ENCODE measurements around the gene LMBR1.
A peak's percentile ranks its signal among the peaks of the same experiment; 100 is the strongest.
"Not testable (repeated sequence)": the region's sequence is repeated elsewhere in the genome, so short reads cannot be mapped to it uniquely, and the experiment has no call there.

Gene LMBR1

DNA sequence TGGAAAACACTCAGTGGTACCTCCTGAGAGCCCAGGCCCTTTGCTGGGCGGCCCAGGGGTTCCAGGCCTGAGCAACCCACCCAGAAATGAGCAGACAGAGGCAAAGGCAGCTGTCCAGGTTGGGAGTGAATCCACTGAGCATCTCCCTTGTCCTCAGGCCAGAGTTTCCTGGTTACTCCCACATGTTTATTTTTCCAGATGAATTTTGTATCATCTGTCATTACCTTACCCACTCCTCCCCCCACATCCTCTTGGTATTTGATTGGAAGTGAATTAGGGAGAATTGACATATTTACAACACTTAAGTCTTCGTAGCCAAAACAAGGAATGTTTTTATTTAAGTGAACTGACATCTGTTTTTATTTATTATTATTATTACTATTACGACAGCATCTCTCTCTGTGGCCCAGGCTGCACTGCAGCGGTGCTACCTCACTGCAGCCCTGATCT lies 13.2 kb upstream of the LMBR1 start:
- no peak for DNase-seq (ENCODE audit: low read depth in 3 of 3)

DNA sequence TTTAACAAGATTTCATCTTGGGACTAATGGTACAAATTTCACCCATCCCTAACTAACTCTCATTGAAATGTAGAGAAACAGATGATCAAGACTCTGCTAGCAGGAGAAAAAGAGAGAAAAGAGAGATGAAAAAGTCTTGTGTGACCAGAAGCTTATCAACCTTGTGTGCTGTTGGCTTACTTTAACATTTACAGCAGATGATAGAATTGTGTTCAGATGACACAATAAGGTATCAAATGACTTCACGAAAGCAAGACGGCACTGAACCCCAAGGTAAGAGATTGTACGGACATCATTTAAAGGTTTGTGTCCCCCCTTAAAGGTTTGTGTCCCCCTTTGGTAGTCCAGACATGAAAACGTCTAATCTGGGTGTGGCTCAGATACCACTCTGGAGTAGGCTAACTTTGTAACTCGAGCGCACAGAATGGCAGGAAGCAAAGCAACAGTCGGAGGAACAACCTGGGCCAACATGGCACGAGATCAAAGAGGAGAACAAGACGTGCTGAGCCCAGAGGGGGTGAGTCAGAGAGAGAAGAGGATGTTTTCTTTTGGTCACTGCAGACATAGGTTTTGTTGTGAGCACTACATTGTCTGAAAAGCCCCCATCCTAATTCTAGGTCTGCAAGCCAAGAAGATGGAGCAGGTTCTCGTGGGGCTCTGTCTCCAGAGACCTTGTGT lies 10.4 kb upstream of the LMBR1 start:
- no peak for DNase-seq (ENCODE audit: low read depth in 3 of 3)

DNA sequence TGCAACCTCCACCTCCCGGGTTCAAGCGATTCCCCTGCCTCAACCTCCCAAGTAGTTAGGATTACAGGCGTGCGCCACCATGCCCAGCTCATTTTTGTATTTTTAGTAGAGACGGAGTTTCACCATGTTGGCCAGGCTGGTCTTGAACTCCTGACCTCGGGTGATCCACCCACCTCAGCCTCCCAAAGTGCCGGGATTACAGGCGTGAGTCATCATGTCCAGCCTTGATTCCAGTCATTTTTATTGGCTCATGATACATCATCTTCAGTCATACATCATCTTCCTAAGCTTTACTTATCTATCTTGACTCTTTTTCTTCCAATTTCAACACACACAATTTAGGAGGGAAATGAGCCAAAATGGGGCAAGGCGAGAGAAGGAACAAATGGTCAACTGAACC lies 7.1 kb upstream of the LMBR1 start:
- not testable (repeated sequence) for DNase-seq (ENCODE audit: low read depth in 3 of 3)

DNA sequence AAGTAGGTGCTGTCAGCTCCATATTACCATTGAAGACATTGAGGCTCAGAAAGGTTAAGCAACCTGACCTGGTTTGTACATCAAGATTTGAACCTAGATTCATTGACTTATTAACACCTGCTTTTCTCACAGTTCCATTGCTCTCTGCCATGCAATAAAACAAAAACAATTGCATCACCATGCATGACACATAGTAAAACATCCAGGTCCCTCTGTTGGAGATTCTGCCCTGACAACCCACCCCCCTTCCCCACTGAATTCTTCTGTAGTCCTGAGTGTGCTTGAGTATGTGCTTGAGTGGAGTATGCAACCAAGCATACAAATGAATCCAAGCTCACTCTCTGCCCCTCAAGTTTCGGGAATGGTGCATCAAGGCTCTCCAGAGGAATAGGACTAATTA lies 6.0 kb upstream of the LMBR1 start:
- DNase-seq (ENCODE audit: low read depth in 3 of 3) = no peak

DNA sequence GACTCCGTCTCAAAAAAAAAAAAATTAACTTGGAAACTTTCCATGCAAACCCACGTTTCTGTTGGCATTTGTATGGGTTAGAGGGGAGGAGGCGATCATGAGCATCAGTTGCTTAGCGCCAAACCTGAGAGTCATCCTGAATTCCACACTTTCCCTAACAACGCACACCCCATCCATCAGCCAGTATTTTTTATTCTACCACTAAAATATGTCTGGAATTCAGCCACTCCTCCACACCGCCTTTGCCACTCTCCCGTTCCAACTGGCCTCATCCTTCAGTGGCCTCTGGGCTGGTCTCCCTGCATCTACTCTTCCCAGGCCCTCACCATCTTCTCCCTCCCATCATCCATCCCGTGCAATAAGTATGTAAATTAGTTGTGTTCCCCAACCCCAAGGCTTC lies 4.7 kb upstream of the LMBR1 start:
- DNase-seq (ENCODE audit: low read depth in 3 of 3) = no peak

DNA sequence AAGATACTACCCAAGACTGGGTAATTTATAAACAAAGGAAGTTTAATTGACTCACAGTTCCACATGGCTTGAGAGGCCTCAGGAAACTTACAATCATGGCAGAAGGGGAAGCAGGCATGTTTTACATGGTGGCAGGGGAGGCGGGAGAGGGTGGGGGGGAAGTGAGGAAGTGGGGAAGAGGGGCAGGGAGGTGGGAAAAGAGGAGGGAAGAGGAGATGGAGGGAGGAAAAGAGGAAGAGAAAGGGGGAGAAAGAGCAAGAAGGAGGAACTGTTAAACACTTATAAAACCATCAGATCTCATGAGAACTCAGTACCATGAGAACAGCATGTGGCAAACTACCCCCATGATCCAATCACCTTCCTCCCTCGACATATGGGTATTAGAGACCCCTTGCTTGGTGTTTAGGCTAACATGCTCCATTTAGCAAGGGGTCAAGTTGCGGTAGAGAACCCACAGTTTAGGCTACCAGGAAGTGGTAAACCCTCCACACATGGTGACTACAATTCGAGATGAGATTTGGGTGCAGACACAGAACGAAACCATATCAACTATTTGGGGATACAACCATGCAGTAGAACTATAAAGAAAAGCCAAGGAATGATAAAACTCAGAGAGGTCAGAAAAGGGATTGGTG lies 3.5 kb upstream of the LMBR1 start:
- DNase-seq (ENCODE audit: low read depth in 3 of 3) = no peak

DNA sequence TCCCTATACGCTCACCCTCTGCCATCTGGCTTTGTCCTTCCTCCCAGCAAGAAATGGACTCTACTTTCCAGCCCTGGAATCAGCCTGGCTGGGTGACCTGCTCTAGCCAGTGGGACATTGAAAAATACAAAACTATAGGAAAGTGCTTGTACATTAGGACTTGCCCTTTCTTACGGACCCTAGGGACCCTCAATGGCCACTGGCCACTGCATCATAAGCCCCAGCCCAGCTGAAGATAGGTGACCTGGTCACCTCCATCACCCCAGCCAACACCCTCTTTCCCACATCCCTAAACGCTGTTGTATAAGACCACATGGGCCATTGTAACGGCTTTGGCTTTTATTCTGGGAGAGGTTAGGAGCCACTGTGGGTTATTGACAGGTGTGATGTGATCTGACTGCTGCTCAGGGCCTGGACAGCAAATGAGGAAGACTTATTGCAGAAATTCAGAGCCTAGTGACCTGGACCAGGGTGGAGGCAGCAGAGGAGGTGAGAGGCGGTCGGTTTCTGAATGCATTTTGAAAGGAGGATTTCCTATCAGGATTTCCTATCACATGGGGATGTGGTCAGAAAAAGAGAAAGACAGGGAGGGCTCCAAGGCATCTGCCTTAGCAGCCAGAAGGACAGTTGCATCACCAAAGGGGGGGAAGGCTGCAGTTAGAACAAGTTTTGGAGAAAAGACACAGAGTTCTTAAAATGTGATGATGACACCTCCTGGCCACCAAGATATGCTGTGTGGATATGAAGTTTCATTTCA lies 2.2 kb upstream of the LMBR1 start:
- DNase-seq (ENCODE audit: low read depth in 3 of 3) = no peak

DNA sequence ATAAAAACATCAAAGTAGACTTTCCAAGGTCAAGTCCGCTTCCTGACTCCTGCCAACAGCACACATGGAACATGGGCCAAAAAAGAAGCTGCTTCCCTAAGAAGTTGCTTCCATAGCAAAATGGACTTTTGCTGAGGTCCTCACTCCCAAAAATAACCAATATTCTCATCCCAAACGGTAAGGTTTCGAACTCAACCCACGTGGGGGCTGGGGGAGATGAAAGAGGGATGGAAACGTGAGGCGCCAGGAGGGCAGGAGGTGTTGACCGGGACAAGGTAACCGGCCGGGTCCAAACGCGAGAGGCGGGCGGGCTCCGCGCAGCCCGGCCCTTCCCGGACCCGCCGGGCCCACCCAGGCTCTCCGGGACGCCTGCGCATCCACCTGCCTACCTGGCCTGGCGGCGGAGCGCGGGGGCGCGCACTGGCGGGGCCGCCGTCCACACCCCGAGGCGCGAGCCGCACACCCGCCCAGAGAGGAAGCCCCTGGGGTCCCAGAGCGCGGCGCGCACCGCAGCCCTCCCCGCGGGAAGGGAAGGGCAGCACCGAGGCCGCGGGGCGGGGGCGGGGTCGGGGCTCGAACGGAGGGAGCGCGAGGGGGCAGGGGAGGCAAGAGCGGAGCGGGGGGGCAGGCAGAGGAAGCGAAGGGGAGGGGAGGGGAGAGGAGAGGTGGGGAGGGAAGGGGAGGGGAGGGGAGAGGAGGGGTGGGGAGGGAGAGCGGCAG lies 742 bp downstream of the LMBR1 start:
- DNase-seq (ENCODE audit: low read depth in 3 of 3) = peak; percentile 41 to 54 (median 49)

DNA sequence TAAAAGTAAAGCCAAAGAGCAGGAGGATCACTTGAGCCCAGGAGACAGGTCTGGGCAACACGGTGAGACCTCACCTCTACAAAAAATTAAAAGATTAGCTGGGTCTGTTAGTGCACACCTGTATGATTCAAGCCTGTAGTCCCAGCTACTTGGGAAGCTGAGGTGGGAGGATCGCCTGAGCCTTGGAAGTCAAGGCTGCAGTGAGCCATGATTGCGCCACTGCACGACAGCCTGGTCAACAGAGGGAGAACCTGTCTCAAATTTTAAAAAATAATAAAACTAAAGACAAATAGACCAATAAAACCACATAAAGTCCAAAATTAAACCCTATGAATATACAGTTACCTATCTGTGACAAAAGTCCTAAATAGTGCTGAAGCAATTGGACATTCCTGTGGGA lies 3.2 kb downstream of the LMBR1 start:
- no peak for DNase-seq (ENCODE audit: low read depth in 3 of 3)

DNA sequence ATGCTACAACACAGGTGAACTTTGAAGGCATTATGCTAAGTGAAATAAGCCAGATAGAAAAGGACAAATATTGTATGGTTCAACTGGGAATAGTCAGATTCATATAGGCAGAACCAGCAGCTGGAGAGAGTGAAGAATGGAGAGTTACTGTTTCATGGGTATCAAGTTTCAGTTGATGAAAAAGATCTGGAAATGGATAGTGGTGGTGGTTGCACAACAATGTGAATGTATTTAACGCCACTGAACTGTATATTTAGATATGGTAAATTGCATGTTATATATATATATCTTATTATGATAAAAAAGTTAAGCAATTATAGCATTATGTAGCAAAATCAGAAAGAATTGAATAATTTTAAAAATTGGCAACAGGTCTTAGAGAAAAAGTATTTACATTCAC lies 3.9 kb downstream of the LMBR1 start:
- DNase-seq (ENCODE audit: low read depth in 3 of 3) = no peak

DNA sequence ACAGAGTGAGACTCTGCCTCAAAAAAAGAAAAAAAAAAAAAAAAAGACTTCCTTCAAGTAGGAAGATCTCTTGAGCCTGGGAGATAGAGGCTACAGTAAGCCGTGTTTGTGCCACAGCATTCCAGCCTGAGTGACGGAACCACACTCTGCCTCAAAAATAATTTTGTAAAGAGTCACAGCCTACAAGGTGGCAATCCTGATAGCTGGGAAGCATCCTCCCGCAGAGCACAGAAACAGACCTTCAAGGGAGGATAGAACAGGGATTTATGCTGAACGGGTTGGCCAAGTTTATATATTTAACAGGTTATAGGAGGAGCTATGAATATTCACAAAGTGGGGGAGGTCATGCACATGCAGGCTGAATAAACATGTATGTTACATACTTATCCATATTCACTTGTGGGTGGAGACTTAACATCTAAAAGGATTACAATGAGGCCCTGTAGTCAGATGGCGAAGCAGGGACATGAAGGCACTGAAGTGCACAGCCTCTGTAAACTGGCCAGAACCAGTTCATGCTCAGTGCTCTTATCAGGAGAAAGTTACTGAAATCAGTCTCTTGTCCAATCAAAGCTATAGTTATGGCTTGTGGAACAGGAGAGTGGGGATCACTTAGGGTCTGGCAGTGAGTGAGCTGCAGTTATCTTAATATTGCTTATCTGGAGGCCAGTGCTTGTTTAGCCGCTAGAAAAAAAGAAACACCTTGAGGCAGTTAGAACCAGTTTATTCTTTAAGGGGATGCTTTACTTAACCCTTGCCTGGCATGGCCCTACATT lies 6.8 kb downstream of the LMBR1 start:
- no peak for DNase-seq (ENCODE audit: low read depth in 3 of 3)

DNA sequence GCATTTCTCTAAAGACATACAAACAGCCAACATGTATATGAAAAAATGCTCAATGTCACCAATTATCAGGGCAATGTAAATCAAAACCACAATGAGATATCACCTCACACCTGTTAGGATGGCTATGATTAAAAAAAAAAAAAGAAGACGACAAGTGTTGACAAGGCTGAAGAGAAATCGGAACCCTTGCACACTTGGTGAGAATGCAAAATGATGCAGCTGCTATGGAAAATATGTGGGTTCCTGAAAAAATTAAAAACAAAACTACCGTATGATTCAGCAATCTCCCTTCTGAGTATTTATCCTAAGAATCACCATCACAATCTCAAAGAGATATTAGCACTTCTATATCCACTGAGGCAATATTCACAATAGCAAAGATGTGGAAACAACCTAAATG lies 11.3 kb downstream of the LMBR1 start:
- DNase-seq (ENCODE audit: low read depth in 3 of 3) = no peak

DNA sequence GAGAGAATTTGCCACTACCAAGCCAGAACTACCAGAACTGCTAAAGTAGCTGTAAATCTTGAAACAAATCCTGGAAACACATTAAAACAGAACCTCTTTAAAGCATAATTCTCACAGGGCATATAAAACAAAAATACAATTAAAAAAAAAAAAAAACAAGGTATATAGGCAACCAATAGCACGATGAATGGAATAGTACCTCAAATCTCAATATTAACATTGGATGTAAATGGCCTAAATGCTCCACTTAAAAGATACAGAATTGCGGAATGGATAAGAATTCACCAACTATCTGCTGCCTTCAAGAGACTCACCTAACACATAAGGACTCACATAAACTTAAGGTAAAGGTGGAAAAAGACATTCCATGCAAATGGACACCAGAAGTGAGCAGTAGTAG lies 17.2 kb downstream of the LMBR1 start:
- no peak for DNase-seq (ENCODE audit: low read depth in 3 of 3)

DNA sequence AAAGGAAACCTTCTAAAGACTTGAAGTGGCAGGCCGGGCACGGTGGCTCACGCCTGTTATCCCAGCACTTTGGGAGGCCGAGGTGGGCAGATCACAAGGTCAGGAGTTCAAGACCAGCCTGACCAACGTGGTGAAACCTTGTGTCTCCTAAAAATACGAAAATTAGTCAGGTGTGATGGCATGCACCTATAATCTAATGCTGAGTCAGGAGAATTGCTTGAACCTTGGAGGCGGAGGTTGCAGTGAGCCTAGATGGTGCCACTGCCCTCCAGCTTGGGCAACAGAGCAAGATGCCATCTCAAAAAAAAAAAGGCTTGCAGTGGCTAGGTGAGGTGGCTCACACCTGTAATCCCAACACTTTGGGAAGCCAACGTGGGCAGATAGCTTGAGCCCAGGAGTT lies 24.6 kb downstream of the LMBR1 start:
- DNase-seq (ENCODE audit: low read depth in 3 of 3) = not testable (repeated sequence)

DNA sequence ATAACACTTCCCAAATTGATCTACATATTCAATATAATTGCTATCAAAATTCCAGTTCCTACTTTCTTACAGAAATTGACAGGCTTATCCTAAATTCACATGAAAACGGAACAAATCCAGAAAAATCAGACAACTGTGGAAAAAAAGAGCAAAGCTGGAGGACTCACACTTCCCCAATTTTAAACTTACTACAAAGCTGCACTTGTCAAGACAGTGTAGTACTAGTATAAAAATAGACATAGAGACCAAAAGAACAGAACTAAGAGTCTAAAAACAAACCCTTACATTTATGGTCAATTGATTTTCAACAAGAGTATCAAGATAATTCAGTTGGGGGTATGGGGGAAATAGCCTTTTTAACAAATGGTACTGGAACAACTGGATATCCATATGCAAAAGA lies 27.5 kb downstream of the LMBR1 start:
- DNase-seq (ENCODE audit: low read depth in 3 of 3) = no peak

DNA sequence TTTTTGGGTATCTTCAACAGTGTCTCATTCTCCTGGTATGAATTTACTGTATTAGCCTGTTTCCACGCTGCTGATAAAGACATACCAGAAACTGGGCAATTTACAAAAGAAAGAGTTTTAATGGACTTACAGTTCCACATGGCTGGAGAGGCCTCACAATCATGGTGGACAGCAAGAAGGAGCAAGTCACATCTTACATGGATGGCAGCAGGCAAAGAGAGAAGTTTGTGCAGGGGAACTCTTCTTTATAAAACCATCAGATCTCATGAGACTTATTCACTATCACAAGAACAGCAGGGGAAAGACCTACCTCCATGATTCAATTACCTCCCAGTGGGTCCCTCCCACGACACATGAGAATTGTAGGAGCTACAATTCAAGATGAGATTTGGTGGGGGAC lies 31.0 kb downstream of the LMBR1 start:
- DNase-seq (ENCODE audit: low read depth in 3 of 3) = not testable (repeated sequence)

DNA sequence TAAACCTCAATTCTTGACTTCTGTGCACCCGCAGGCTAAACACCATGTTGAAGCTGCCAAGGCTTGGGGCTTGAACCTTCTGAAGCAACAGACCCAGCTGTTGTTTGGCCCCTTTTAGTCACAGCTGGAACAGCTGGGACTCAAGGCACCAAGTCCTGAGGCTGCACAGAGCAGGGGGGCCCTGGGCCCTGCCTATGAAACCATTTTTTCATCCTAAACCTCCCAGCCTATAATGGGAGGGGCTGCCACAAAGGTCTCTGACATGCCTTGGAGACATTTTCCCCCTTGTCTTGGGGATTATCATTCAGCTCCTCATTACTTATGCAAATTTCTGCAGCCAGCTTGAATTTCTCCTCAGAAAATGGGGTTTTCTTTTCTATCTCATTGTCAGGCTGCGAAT lies 31.8 kb downstream of the LMBR1 start:
- DNase-seq (ENCODE audit: low read depth in 3 of 3) = no peak

DNA sequence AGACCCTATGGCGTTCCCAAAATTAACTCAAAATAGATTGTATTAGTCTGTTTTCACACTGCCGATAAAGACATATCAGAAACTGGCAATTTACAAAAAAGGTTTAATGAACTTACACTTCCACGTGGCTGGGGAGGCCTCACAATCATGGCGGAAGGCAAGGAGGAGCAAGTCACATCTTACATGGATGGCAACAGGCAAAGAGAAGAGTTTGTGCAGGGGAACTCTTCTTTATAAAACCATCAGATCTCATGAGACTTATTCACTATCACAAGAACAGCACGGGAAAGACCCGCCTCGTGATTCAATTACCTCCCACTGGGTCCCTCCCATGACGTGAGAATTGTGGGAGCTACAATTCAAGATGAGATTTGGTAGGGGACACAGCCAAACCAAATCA lies 32.9 kb downstream of the LMBR1 start:
- not testable (repeated sequence) for DNase-seq (ENCODE audit: low read depth in 3 of 3)

DNA sequence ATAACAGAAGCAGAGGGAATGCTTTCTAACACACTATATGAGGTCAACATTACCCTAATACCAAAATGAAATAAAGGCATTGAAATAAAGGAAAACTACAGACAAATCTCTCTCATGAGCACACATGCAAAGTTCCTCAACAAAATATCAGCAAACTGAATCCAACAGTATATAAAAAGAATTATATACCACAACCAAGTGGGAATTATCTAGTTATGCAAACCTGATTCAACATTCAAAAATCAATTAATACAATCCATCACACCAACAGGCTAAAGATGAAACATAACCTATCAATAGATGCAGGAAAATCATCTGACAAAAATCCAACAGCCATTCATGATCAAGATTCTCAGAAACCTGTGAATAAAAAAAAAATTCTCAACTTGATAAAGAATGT lies 34.5 kb downstream of the LMBR1 start:
- no peak for DNase-seq (ENCODE audit: low read depth in 3 of 3)

DNA sequence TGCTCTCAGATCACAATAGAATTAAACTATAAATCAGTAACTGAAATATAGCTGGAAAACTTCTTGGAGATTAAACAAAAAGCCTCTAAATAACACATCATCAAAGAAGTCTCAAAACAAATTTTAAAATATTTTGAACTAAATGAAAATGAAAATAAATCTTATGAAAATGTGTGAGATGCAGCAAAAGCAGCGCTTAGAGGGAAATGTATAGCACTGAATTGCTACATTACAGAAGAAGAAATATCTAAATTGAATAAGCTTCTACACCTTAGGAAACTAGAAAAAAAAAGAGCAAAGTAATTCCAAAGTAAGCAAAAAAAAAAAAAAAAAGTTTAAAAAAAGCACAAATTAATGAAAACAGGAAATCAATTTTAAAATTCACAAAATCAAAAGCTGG lies 35.2 kb downstream of the LMBR1 start:
- no peak for DNase-seq (ENCODE audit: low read depth in 3 of 3)

DNA sequence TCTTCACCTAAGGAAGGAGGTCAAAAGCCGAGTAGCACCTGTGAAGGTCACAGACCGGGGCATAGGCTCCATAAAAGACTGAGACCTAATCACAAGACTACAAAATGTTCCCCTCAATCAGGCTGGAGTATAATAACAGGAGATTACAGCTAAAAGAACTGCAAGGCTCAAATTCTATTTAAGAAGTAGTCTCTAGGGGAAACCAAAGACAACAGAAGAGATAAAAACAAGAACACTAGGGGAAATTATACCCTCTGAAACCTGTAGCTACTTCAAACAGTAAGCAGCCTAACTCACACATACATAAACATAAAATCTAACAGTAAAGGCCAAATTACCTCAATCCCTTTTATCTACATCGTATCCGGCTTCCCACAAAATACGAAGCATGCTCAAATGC lies 38.3 kb downstream of the LMBR1 start:
- DNase-seq (ENCODE audit: low read depth in 3 of 3) = no peak

DNA sequence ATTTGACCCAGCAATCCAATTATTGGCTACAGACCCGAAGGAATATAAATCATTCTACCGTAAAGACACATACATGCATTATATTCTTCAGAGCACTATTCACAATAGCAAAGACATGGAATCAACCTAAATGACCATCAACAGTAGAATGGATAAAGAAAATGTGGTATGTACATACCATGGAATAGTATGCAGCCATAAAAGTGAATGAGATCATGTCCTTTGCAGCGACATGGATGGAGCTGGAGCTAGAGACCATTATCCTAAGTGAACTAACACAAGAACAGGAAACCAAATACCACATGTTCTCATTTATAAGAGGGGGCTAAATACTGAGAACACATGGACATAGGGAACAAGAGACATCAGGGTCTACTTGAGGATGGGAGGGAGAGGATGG lies 44.0 kb downstream of the LMBR1 start:
- no peak for DNase-seq (ENCODE audit: low read depth in 3 of 3)

Data from stimulated activated CD4-positive, alpha-beta T cell treated with anti-CD3 and anti-CD28 coated beads, TNF-alpha, amount 100 ng/mL, for 4 hours (primary cell).